Posterior cingulate gyrus (tissue), 11 donors: Measurements from ENCODE around the gene RAB5A.
A peak's percentile ranks its signal among the peaks of the same experiment; 100 is the strongest.
"Not testable (repeated sequence)": the region's sequence is repeated elsewhere in the genome, so short reads cannot be mapped to it uniquely, and the experiment has no call there.

ENCODE experiments used
- DNase-seq, 10 donors: peaks; one replicate each; pipeline versions ENCODE4 v3.0.0 to v3.0.0-alpha.2; 2020 to 2021; ENCODE audit warnings: mixed read lengths in 3 of 10
- intact Hi-C: fragments of 100-400 bp; cut with DNase I; formaldehyde crosslinking; loops from one replicate; pipeline ENCODE4 v1.15.1; 2023

Gene RAB5A

GRCh38 chr3:19945969-19946831 is 697 bp upstream of the RAB5A start:
- intact Hi-C loops, result loop anchor here (5.0 kb wide), 2 partner anchors 59 to 241 kb away; partner anchors contain the start of gene SGO1
- peak in 2 of 10 donors; percentile 12 to 18 for DNase-seq

- peak; percentile 22 to 91 (median 42) for DNase-seq
- intact Hi-C loops, result loop anchor here (1.0 to 5.0 kb wide), 3 partner anchors 60 to 240 kb away; partner anchors contain the start of gene SGO1
These were observed 790 bp downstream of the RAB5A start for GRCh38 chr3:19947549-19948225.

- no peak for DNase-seq
- intact Hi-C loops, result loop anchor here (5.0 kb wide), 2 partner anchors 61 to 239 kb away; partner anchors contain the start of gene SGO1
These were observed 1.3 kb downstream of the RAB5A start for GRCh38 chr3:19948226-19948591.

GRCh38 chr3:19950316-19950715 is 3.4 kb downstream of the RAB5A start:
- DNase-seq, result no peak

DNA sequence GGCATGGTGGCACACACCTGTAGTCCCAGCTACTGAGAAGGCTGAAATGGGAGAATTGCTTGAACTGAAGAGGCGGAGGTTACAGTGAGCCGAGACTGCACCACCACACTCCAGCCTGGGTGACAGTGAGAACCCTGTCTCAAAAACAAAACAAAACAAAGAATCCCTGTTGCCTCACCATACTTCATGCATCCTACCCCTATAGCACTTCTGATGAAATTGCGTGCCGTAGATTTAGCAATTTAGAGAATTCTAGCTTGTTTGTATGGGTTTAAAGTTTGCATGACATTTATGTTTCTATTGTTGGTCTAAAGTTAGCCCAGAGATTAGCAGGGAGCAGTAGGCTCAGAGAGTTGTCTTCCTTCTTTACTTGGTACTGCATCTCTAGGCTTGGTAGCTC is 7.8 kb downstream of the RAB5A start:
- intact Hi-C loops, result no loop called here
- DNase-seq, result no peak

More at GRCh38 chr3:19950316-19950715, 3.4 kb downstream of the RAB5A start:
- intact Hi-C loops, result no loop called here

- intact Hi-C loops, DNase-seq: not testable (repeated sequence)
These were observed 10.5 kb downstream of the RAB5A start for GRCh38 chr3:19957354-19957753.

GRCh38 chr3:19959505-19959904 is 12.6 kb downstream of the RAB5A start:
- intact Hi-C loops, result no loop called here
- DNase-seq, result no peak

GRCh38 chr3:19960696-19961095 is 13.8 kb downstream of the RAB5A start:
- DNase-seq, result no peak
- intact Hi-C loops, result no loop called here

DNA sequence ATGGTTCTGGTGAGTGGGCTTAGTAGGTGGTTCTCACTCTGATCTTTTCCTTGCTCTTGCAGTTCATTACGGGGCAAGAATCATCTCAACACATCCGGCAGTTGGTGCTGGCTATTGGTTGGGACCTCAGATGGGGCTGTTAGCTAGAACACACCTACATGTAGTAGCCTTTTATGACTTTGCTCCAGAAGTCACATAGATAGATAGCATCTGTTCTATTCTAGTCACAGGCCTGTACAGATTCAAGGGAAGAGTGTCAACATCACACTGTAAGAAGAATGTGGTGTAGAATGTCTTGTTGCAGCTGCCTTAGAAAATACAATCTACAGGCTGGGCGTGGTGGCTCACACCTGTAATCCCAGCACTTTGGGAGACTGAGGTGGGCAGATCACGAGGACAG is 15.1 kb downstream of the RAB5A start:
- intact Hi-C loops, result no loop called here
- DNase-seq, result no peak

GRCh38 chr3:19967208-19967607 is 20.3 kb downstream of the RAB5A start:
- no peak for DNase-seq
- intact Hi-C loops, result no loop called here

GRCh38 chr3:19967812-19968211 is 20.9 kb downstream of the RAB5A start:
- intact Hi-C loops, result no loop called here
- DNase-seq, result no peak

DNA sequence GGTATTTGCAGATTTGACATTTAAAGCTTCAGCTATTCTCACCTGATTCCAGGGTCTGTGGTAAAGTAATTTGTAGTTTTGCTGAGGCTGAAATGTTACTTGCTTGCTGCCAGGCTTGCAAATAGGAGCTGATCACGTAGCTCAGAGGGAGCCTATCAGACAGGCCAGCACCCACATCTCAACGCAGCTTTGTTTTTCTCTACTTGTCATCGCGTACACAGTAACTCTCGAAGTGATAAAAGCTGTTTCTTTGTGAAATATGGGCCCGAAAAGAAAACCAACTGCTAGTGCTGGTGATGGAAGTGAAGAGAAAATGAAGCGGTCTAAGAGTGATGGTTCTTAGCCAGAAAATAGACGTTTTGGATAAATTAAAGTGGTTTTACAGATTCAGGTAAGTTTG is 23.4 kb downstream of the RAB5A start:
- DNase-seq, result no peak
- intact Hi-C loops, result no loop called here

DNA sequence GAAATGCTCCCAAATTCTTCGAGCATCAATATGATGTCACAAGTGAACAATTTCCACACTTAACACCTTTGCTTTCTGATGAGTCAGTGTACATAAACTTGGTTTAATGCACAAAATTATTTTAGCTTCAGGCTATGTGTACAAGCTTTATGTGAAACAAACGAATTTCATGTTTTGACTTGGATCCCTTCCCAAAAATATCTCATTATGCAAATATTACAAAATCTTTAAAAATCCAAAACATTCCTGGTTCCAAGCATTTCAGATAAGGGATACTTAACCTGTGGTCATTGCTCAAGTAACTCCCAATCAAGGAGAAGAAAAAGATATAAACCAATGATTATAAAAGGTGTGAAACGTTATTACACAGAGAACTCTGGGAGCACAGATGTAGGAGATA is 25.2 kb downstream of the RAB5A start:
- intact Hi-C loops, result no loop called here
- DNase-seq, result no peak

DNA sequence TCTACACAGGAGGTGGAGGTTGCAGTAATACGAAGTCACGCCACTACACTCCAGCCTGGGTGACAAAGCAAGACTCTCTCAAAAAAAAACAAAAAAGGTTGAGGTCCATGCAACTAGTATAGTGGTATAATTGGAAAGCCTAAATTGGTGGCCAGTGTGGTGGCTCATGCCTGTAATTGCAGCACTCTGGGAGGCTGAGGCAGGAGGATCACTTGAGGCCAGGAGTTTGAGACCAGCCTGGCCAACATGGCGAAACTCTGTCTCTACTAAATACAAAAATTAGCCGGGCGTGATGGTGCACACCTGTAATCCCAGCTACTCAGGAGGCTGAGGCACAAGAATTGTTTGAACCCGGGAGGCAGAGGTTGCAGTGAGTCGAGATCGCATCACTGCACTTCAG is 42.0 kb downstream of the RAB5A start:
- DNase-seq, intact Hi-C loops: not testable (repeated sequence)

GRCh38 chr3:19994796-19995195 is 47.9 kb downstream of the RAB5A start:
- no peak for DNase-seq
- intact Hi-C loops, result no loop called here

- intact Hi-C loops, result no loop called here
- DNase-seq, result no peak
These were observed 50.6 kb downstream of the RAB5A start for GRCh38 chr3:19997502-19997901.

GRCh38 chr3:20001932-20002331 is 55.0 kb downstream of the RAB5A start:
- DNase-seq, result no peak
- intact Hi-C loops, result no loop called here

DNA sequence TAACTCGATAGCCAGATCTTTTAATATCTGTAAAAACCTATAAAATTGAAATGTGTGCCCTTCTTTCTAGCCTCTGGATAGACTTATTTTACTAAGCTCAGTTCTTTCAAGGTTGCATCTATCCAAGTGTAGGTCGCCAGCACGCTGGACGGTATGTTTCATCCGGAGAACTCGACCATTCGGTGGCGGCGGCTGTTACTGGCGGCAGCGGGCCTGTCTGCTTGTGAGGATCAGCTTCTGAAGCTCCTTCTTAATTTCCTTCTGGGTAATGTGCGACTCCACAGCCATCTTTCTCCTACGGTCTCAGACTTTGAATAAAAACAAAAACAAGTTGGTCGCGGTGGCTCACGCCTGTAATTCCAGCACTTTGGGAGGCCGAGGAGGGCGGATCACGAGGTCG is 61.1 kb downstream of the RAB5A start:
- no peak for DNase-seq
- intact Hi-C loops, result no loop called here

- no peak for DNase-seq
- intact Hi-C loops, result no loop called here
These were observed 61.7 kb downstream of the RAB5A start for GRCh38 chr3:20008646-20009045.

GRCh38 chr3:20012164-20012563 is 65.3 kb downstream of the RAB5A start, which contains the start of gene PP2D1:
Gene PP2D1, minus strand, starts transcription at chr3:20012264. Its CDS starts 192 bp downstream, at chr3:20012072.
- intact Hi-C loops, result no loop called here
- no peak for DNase-seq

- DNase-seq, result no peak
- intact Hi-C loops, result no loop called here
These were observed 66.5 kb downstream of the RAB5A start for GRCh38 chr3:20013396-20013795.

- DNase-seq, result no peak
- intact Hi-C loops, result no loop called here
These were observed 68.6 kb downstream of the RAB5A start for GRCh38 chr3:20015525-20015924.
